C4-2B (cell line): ENCODE results near the gene DENND4C.

ENCODE experiments used
- CTCF ChIP-seq: fragments of 450-650 bp; conservative IDR thresholded peaks from 2 replicates; pipeline ENCODE4 v1.5.1; 2017; ENCODE audit warnings: mild to moderate bottlenecking
- ZFX ChIP-seq: fragments of 450-650 bp; IDR thresholded peaks from 2 replicates; pipeline ENCODE4 v1.6.1; 2017

- TF ChIP-seq CTCF (no peak), ZFX (no peak)
Measured at GRCh38 chr9:19290103-19290502, 59.6 kb downstream of the DENND4C start.
